SK-N-SH (cell line): ENCODE measurements around the gene SEC16B. TPM values are rescaled to one million over a fixed set of nuclear protein-coding genes. Genes with fewer than 3 reads are reported as not detected.
A peak's percentile ranks its signal among the peaks of the same experiment; 100 is the strongest.

Source experiments
- CTCF ChIA-PET: fragments of 300-600, 350-600 bp; formaldehyde crosslinking; extraction: SDS; loops from one replicate; lab custom pipeline; 2021; lab: Yijun Ruan, JAX
- POLR2A ChIA-PET: fragments of 350-600 bp; sonication (Branson Sonifier 250); formaldehyde crosslinking; extraction: SDS; loops from one replicate; lab custom pipeline; 2020; ENCODE audit warnings: antibody characterized with exemption, inconsistent platforms; lab: Yijun Ruan, JAX
- DNase-seq: peaks from one replicate; pipeline ENCODE4 v3.0.0; 2012
- H2AFZ ChIP-seq: fragments of 200-600 bp; sonication (generic); 2 replicates; pipeline ENCODE4 v1.8.1; 2016; ENCODE audit warnings: antibody characterized with exemption, mild to moderate bottlenecking, low read depth
- H3F3A ChIP-seq: fragments of 200-600 bp; sonication (generic); replicated peaks from 2 replicates; pipeline ENCODE3; 2016; ENCODE audit warnings: antibody characterized with exemption, mild to moderate bottlenecking; ENCODE audit not compliant: insufficient read depth
- H3K27ac ChIP-seq, 2 experiments: fragments of 200-500 bp in 1 of 2; fragments of 200-600 bp in 1 of 2; sonication (Bioruptor generic) in 1 of 2; sonication (generic), shearing (Covaris generic) in 1 of 2; 2 replicates each; pipeline versions ENCODE4 v1.5.1 to v1.6.1; 2014 to 2016; ENCODE audit warnings: low read depth in 2 of 2, inconsistent platforms in 1 of 2, low read length in 1 of 2, mild to moderate bottlenecking in 1 of 2, mixed read lengths in 1 of 2
- H3K27me3 ChIP-seq: fragments of 200-600 bp; sonication (generic), shearing (Covaris generic); 2 replicates; pipeline ENCODE4 v1.6.1; 2016; ENCODE audit warnings: mixed run types; ENCODE audit not compliant: insufficient read depth
- H3K36me3 ChIP-seq, 2 experiments: fragments of 200-500 bp in 1 of 2; fragments of 200-600 bp in 1 of 2; sonication (Bioruptor generic) in 1 of 2; sonication (generic) in 1 of 2; replicated peaks in 1 of 2; 2 replicates each; pipeline versions ENCODE3 to v1.5.1; 2014 to 2016; ENCODE audit warnings: low read length in 1 of 2, mild to moderate bottlenecking in 1 of 2; ENCODE audit not compliant: insufficient read depth in 2 of 2, control insufficient read depth in 1 of 2
- H3K4me1 ChIP-seq, 2 experiments: fragments of 200-500 bp in 1 of 2; fragments of 200-600 bp in 1 of 2; sonication (Bioruptor generic) in 1 of 2; sonication (generic), shearing (Covaris generic) in 1 of 2; 2 replicates each; pipeline versions ENCODE4 v1.5.1 to v1.6.1; 2014 to 2016; ENCODE audit warnings: low read depth in 1 of 2, low read length in 1 of 2, mixed run types in 1 of 2; ENCODE audit not compliant: insufficient read depth in 2 of 2, control insufficient read depth in 1 of 2
- H3K4me2 ChIP-seq: fragments of 200-600 bp; sonication (generic), shearing (Covaris generic); 2 replicates; pipeline ENCODE4 v1.6.1; 2017; ENCODE audit warnings: mixed run types
- H3K4me3 ChIP-seq, 2 experiments: fragments of 200-500 bp in 1 of 2; fragments of 200-600 bp in 1 of 2; sonication (Bioruptor generic) in 1 of 2; sonication (generic), shearing (Covaris generic) in 1 of 2; 2 replicates each; pipeline versions ENCODE4 v1.5.1 to v1.8.1; 2014 to 2016; ENCODE audit warnings: low read depth in 2 of 2, inconsistent platforms in 1 of 2, low read length in 1 of 2, mild to moderate bottlenecking in 1 of 2, mixed read lengths in 1 of 2, moderate library complexity in 1 of 2
- H3K79me2 ChIP-seq: fragments of 200-600 bp; sonication (generic); 2 replicates; pipeline ENCODE4 v1.8.1; 2017; ENCODE audit warnings: mild to moderate bottlenecking; ENCODE audit not compliant: insufficient read depth
- H3K9ac ChIP-seq: fragments of 200-600 bp; sonication (generic); 2 replicates; pipeline ENCODE4 v1.6.1; 2017; ENCODE audit warnings: mixed run types
- H3K9me2 ChIP-seq: fragments of 200-600 bp; sonication (generic); 2 replicates; pipeline ENCODE4 v1.6.1; 2017; ENCODE audit warnings: mixed run types
- H3K9me3 ChIP-seq: fragments of 200-600 bp; sonication (generic); 2 replicates; pipeline ENCODE4 v1.6.1; 2017; ENCODE audit warnings: mixed run types, mild to moderate bottlenecking, moderate library complexity
- H4K20me1 ChIP-seq: fragments of 200-600 bp; sonication (generic); 2 replicates; pipeline ENCODE4 v1.6.1; 2017; ENCODE audit warnings: mild to moderate bottlenecking, mixed run types; ENCODE audit not compliant: insufficient read depth
- CHD2 ChIP-seq: fragments of 150-350 bp; IDR thresholded peaks from 2 replicates; pipeline ENCODE4 v1.6.1; 2018; ENCODE audit warnings: low read length; ENCODE audit not compliant: partially characterized antibody
- CTCF ChIP-seq: fragments of 200-600 bp; sonication (generic); IDR thresholded peaks from 2 replicates; pipeline ENCODE4 v1.6.1; 2017; ENCODE audit warnings: antibody characterized with exemption, mild to moderate bottlenecking, moderate library complexity
- EP300 ChIP-seq, 2 experiments: IDR thresholded peaks; 2 replicates each; pipeline versions ENCODE4 v1.4.0 to v1.6.1; 2012; ENCODE audit warnings: borderline replicate concordance in 1 of 2, low read depth in 1 of 2, low read length in 1 of 2
- FOSL2 ChIP-seq: IDR thresholded peaks from 2 replicates; pipeline ENCODE4 v1.4.0; 2012; ENCODE audit warnings: low read depth, mild to moderate bottlenecking, moderate library complexity, borderline replicate concordance
- FOXM1 ChIP-seq: IDR thresholded peaks from 2 replicates; pipeline ENCODE4 v1.4.0; 2012; ENCODE audit warnings: low read depth, mild to moderate bottlenecking
- GATA2 ChIP-seq: sonication (generic); formaldehyde crosslinking; IDR thresholded peaks from 2 replicates; pipeline ENCODE4 v1.5.0; 2020; ENCODE audit warnings: mild to moderate bottlenecking, missing genetic modification reagents
- JUND ChIP-seq: IDR thresholded peaks from 2 replicates; pipeline ENCODE4 v1.4.0; 2012
- POLR2AphosphoS5 ChIP-seq: IDR thresholded peaks from 2 replicates; pipeline ENCODE4 v1.6.1; 2012; ENCODE audit warnings: low read depth, low read length
- RAD21 ChIP-seq: IDR thresholded peaks from 2 replicates; pipeline ENCODE4 v1.6.1; 2012; ENCODE audit warnings: mild to moderate bottlenecking, low read length
- RCOR1 ChIP-seq: fragments of 150-350 bp; IDR thresholded peaks from 2 replicates; pipeline ENCODE4 v1.6.1; 2017; ENCODE audit warnings: antibody characterized with exemption, low read length
- TCF12 ChIP-seq: IDR thresholded peaks from 2 replicates; pipeline ENCODE4 v1.4.0; 2012
- TEAD4 ChIP-seq: IDR thresholded peaks from 2 replicates; pipeline ENCODE4 v1.4.0; 2012; ENCODE audit warnings: mild to moderate bottlenecking, borderline replicate concordance; ENCODE audit not compliant: insufficient read depth
- USF1 ChIP-seq: IDR thresholded peaks from 2 replicates; pipeline ENCODE4 v1.4.0; 2012; ENCODE audit warnings: low read depth, borderline replicate concordance
- USF2 ChIP-seq: fragments of 150-350 bp; IDR thresholded peaks from 2 replicates; pipeline ENCODE4 v1.6.1; 2017; ENCODE audit warnings: antibody characterized with exemption, low read length, low read depth, borderline replicate concordance
- YY1 ChIP-seq: IDR thresholded peaks from 2 replicates; pipeline ENCODE4 v1.4.0; 2012; ENCODE audit warnings: low read depth, mild to moderate bottlenecking
- WGBS: methylation state at CpG from one replicate; pipeline ENCODE4 v1.1.6; 2017; ENCODE audit warnings: low lambda C conversion rate; 5-methylcytosine and 5-hydroxymethylcytosine counted together
- polyA plus RNA-seq, 3 experiments: library from polyadenylated mRNA; depleted of rRNA; stranded (reverse); fragments of >200 nt; gene quantifications; 2 replicates each; pipeline ENCODE4 v1.2.3, GENCODE V29; 2012
- TF ChIP-seq, protein P1 (sequence below): fragments of 150-350 bp; IDR thresholded peaks from 2 replicates; pipeline ENCODE4 v1.6.1; 2016; ENCODE audit warnings: mild to moderate bottlenecking, low read depth, low read length
- TF ChIP-seq, protein P2 (sequence below): IDR thresholded peaks from 2 replicates; pipeline ENCODE4; 2012
- TF ChIP-seq, protein P3 (sequence below): IDR thresholded peaks from 2 replicates; pipeline ENCODE4 v1.4.0; 2012; ENCODE audit warnings: low read depth
- TF ChIP-seq, protein P4 (sequence below): IDR thresholded peaks from 2 replicates; pipeline ENCODE4 v1.4.0; 2012; ENCODE audit warnings: low read depth, borderline replicate concordance

SEC16B gene
- polyA plus RNA-seq, 1 of the 3 experiments (the other 2 are of a cell fraction) = 0.31 TPM

GRCh38 chr1:178011864-178012503, 42.1 kb upstream of the SEC16B start:
- POLR2A ChIA-PET = no interaction called here

DNA sequence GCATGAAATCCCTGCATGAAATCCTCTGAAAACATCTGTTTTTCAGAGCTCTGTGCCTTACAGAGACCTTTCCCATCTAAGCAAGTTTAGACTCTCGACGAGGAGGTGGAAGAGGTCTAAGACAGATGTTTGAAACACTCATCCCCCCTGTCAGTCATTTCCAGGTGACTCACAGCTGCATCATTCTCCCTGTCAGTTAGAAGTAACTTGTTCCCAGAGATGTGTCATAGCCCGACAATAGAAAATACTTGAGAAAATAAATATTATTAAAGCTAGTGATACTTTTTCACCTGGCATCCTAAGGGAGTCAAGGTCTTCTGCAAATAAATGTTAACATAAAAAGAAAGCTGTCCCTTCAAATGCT, 41.6 kb upstream of the SEC16B start:
- H3K4me2 ChIP-seq = no peak overlapping the region
- WGBS = 36% methylated on average over 3 of the region's 3 CpGs
- POLR2A ChIA-PET = no interaction called here
- H2AFZ ChIP-seq = no peak overlapping the region
- no peaks in the 10 kb centered on the region for H3K4me1 ChIP-seq
- H3K9ac ChIP-seq = no peak overlapping the region
- H3K36me3 ChIP-seq = no peaks in the 10 kb centered on the region
- no peak overlapping the region for H3K4me3 ChIP-seq
- no peaks in the 10 kb centered on the region for H3K79me2 ChIP-seq
- H4K20me1 ChIP-seq = no peaks in the 10 kb centered on the region
- no peaks in the 10 kb centered on the region for H3K27me3 ChIP-seq
- no peaks in the 10 kb centered on the region for H3K9me3 ChIP-seq
- no peak overlapping the region for H3K27ac ChIP-seq
- no peak for TF ChIP-seq TEAD4
- TF ChIP-seq, protein P1, sequence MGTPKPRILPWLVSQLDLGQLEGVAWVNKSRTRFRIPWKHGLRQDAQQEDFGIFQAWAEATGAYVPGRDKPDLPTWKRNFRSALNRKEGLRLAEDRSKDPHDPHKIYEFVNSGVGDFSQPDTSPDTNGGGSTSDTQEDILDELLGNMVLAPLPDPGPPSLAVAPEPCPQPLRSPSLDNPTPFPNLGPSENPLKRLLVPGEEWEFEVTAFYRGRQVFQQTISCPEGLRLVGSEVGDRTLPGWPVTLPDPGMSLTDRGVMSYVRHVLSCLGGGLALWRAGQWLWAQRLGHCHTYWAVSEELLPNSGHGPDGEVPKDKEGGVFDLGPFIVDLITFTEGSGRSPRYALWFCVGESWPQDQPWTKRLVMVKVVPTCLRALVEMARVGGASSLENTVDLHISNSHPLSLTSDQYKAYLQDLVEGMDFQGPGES = no peak
- TF ChIP-seq, protein P2, sequence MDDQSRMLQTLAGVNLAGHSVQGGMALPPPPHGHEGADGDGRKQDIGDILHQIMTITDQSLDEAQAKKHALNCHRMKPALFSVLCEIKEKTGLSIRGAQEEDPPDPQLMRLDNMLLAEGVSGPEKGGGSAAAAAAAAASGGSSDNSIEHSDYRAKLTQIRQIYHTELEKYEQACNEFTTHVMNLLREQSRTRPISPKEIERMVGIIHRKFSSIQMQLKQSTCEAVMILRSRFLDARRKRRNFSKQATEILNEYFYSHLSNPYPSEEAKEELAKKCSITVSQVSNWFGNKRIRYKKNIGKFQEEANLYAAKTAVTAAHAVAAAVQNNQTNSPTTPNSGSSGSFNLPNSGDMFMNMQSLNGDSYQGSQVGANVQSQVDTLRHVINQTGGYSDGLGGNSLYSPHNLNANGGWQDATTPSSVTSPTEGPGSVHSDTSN = peak; percentile 85
- TF ChIP-seq, protein P3, sequence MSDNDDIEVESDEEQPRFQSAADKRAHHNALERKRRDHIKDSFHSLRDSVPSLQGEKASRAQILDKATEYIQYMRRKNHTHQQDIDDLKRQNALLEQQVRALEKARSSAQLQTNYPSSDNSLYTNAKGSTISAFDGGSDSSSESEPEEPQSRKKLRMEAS = no peak
- no peak for TF ChIP-seq EP300 (IDR thresholded peaks at IDR 0.05; ENCODE audit: borderline replicate concordance in 1 of 2, low read depth in 1 of 2, low read length in 1 of 2)
- peak; percentile 41; the same call in 1 of the 2 replicates for TF ChIP-seq TCF12
- TF ChIP-seq USF1 = no peak
- TF ChIP-seq RCOR1 = no peak
- TF ChIP-seq YY1 = no peak
- TF ChIP-seq FOSL2 = peak; percentile 55; the same call in 1 of the 2 replicates
- TF ChIP-seq GATA2 = no peak
- TF ChIP-seq JUND = peak; percentile 10; the same call in 1 of the 2 replicates
- no peak for TF ChIP-seq CTCF
- TF ChIP-seq, protein P4, sequence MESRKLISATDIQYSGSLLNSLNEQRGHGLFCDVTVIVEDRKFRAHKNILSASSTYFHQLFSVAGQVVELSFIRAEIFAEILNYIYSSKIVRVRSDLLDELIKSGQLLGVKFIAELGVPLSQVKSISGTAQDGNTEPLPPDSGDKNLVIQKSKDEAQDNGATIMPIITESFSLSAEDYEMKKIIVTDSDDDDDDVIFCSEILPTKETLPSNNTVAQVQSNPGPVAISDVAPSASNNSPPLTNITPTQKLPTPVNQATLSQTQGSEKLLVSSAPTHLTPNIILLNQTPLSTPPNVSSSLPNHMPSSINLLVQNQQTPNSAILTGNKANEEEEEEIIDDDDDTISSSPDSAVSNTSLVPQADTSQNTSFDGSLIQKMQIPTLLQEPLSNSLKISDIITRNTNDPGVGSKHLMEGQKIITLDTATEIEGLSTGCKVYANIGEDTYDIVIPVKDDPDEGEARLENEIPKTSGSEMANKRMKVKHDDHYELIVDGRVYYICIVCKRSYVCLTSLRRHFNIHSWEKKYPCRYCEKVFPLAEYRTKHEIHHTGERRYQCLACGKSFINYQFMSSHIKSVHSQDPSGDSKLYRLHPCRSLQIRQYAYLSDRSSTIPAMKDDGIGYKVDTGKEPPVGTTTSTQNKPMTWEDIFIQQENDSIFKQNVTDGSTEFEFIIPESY = no peak
- TF ChIP-seq FOXM1 = no peak
- TF ChIP-seq USF2 = no peak
- TF ChIP-seq POLR2AphosphoS5 = no peak
- TF ChIP-seq CHD2 = no peak
- TF ChIP-seq, all 33 proteins: peak for 4
- Histone ChIP-seq H3F3A (peaks cover 4% of the 10 kb centered on the region), H3K9me2 (no peaks in the 10 kb centered on the region)
- no peak for DNase-seq
- CTCF ChIA-PET = interaction anchor here (1.0 to 1.2 kb wide), 2 partner anchors 13 to 20 kb away, joined by 3 read pairs; no protein-coding TSS in a partner anchor

More at GRCh38 chr1:178011864-178012503, 42.1 kb upstream of the SEC16B start:
- Histone ChIP-seq H3K27me3 (no peaks in the 10 kb centered on the region), H3K4me3 (no peak overlapping the region), H2AFZ (no peak overlapping the region), H3K4me2 (no peak overlapping the region), H3K9me2 (no peaks in the 10 kb centered on the region), H4K20me1 (no peaks in the 10 kb centered on the region), H3F3A (peaks cover 4% of the 10 kb centered on the region), H3K36me3 (no peaks in the 10 kb centered on the region), H3K27ac (no peak overlapping the region), H3K4me1 (no peaks in the 10 kb centered on the region), H3K79me2 (no peaks in the 10 kb centered on the region), H3K9ac (no peak overlapping the region), H3K9me3 (no peaks in the 10 kb centered on the region)
- 65% methylated on average over 2 of the region's 2 CpGs for WGBS
- TF ChIP-seq RAD21 = no peak
- no peak for TF ChIP-seq CHD2
- DNase-seq = no peak
- CTCF ChIA-PET = interaction anchor here (1.0 to 1.2 kb wide), 3 partner anchors 11 to 20 kb away, joined by 3 read pairs; no protein-coding TSS in a partner anchor
